SK-N-SH treated with all-trans-retinoic acid at 6 μM for 48 hours (cell line): Measurements from ENCODE around the gene LRRC63.

Source experiments
- ARNTL ChIP-seq: fragments of 450-650 bp; formaldehyde crosslinking; IDR thresholded peaks from 2 replicates; pipeline ENCODE4 v1.5.0; 2020; ENCODE audit warnings: low read depth, mild to moderate bottlenecking, moderate library complexity, borderline replicate concordance
- BACH2 ChIP-seq: fragments of 250-450 bp; sonication (Bioruptor Pico); IDR thresholded peaks from 2 replicates; pipeline ENCODE4 v1.9.0; 2021; ENCODE audit warnings: mild to moderate bottlenecking, borderline replicate concordance
- CSDC2 ChIP-seq: fragments of 250-450 bp; sonication (Bioruptor Pico); IDR thresholded peaks from 2 replicates; pipeline ENCODE4 v1.5.0; 2020; ENCODE audit warnings: mild to moderate bottlenecking, moderate library complexity
- GLIS3 ChIP-seq: fragments of 250-450 bp; sonication (Bioruptor Pico); IDR thresholded peaks from 2 replicates; pipeline ENCODE4 v1.5.0; 2020; ENCODE audit warnings: mild to moderate bottlenecking, moderate library complexity
- OSR1 ChIP-seq: fragments of 250-450 bp; sonication (Bioruptor Pico); IDR thresholded peaks from 2 replicates; pipeline ENCODE4 v1.8.0; 2022; ENCODE audit warnings: moderate library complexity, mild to moderate bottlenecking, inconsistent platforms
- PPARA ChIP-seq: fragments of 250-450 bp; sonication (Bioruptor Pico); IDR thresholded peaks from 2 replicates; pipeline ENCODE4 v1.5.0; 2020; ENCODE audit warnings: mild to moderate bottlenecking, borderline replicate concordance
- RARB ChIP-seq: fragments of 250-450 bp; sonication (Bioruptor Pico); IDR thresholded peaks from 2 replicates; pipeline ENCODE4 v1.8.0; 2021; ENCODE audit warnings: mild to moderate bottlenecking, moderate library complexity
- SNAI2 ChIP-seq: fragments of 250-450 bp; sonication (Bioruptor Pico); IDR thresholded peaks from 2 replicates; pipeline ENCODE4 v1.5.0; 2020; ENCODE audit warnings: mild to moderate bottlenecking, moderate library complexity
- ZFP3 ChIP-seq: fragments of 250-450 bp; sonication (Bioruptor Pico); IDR thresholded peaks from 2 replicates; pipeline ENCODE4 v1.5.0; 2020; ENCODE audit warnings: mild to moderate bottlenecking, moderate library complexity
- ZFP30 ChIP-seq: fragments of 450-650 bp; formaldehyde crosslinking; IDR thresholded peaks from 2 replicates; pipeline ENCODE4 v1.5.0; 2022; ENCODE audit warnings: mild to moderate bottlenecking, moderate library complexity
- ZNF70 ChIP-seq: fragments of 450-650 bp; formaldehyde crosslinking; IDR thresholded peaks from 2 replicates; pipeline ENCODE4 v1.5.0; 2020; ENCODE audit warnings: mild to moderate bottlenecking, moderate library complexity
- TF ChIP-seq, protein P1 (sequence below): fragments of 250-450 bp; sonication (Bioruptor Pico); IDR thresholded peaks from 2 replicates; pipeline ENCODE4 v1.8.0; 2021; ENCODE audit warnings: low read depth, mild to moderate bottlenecking, moderate library complexity, borderline replicate concordance
- TF ChIP-seq, protein P2 (sequence below): fragments of 250-450 bp; sonication (Bioruptor Pico); IDR thresholded peaks from 2 replicates; pipeline ENCODE4 v1.8.0; 2020; ENCODE audit warnings: mild to moderate bottlenecking, moderate library complexity, borderline replicate concordance
- TF ChIP-seq, protein P3 (sequence below): fragments of 250-450 bp; sonication (Bioruptor Pico); IDR thresholded peaks from 2 replicates; pipeline ENCODE4 v1.5.1; 2020; ENCODE audit warnings: low read depth, mild to moderate bottlenecking, moderate library complexity

DNA sequence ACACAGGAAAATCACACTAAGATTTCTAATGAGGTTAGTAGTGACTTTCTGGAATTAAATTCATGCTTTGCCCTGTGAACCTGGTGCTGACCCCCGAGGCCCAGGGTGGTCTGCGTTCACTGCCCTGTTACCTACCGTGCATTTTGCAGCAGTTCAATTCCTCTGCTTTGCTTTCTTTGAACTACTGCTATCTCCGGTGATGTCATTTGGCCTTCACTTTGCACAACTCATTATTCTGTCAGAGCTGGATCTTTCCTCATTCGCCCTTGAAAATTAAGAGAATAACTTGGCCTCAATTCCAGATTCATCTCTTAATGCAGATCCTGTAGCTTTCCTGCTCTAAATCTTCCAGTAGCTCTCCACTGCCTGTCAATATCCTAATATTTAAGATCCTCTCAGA is 8.8 kb upstream of the LRRC63 start:
- TF ChIP-seq PPARA (CRISPR knock-in tag) (no peak), RARB (CRISPR knock-in tag) (no peak), ZFP30 (CRISPR knock-in tag) (no peak), ZNF70 (CRISPR knock-in tag) (no peak), ZFP3 (CRISPR knock-in tag) (no peak), GLIS3 (CRISPR knock-in tag) (no peak), OSR1 (CRISPR knock-in tag) (no peak), SNAI2 (CRISPR knock-in tag) (no peak), CSDC2 (CRISPR knock-in tag) (no peak), ARNTL (CRISPR knock-in tag) (no peak), BACH2 (no peak)
- TF ChIP-seq, protein P1, sequence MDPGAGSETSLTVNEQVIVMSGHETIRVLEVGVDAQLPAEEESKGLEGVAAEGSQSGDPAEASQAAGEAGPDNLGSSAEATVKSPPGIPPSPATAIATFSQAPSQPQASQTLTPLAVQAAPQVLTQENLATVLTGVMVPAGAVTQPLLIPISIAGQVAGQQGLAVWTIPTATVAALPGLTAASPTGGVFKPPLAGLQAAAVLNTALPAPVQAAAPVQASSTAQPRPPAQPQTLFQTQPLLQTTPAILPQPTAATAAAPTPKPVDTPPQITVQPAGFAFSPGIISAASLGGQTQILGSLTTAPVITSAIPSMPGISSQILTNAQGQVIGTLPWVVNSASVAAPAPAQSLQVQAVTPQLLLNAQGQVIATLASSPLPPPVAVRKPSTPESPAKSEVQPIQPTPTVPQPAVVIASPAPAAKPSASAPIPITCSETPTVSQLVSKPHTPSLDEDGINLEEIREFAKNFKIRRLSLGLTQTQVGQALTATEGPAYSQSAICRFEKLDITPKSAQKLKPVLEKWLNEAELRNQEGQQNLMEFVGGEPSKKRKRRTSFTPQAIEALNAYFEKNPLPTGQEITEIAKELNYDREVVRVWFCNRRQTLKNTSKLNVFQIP (CRISPR knock-in tag), result no peak
- TF ChIP-seq, protein P2, sequence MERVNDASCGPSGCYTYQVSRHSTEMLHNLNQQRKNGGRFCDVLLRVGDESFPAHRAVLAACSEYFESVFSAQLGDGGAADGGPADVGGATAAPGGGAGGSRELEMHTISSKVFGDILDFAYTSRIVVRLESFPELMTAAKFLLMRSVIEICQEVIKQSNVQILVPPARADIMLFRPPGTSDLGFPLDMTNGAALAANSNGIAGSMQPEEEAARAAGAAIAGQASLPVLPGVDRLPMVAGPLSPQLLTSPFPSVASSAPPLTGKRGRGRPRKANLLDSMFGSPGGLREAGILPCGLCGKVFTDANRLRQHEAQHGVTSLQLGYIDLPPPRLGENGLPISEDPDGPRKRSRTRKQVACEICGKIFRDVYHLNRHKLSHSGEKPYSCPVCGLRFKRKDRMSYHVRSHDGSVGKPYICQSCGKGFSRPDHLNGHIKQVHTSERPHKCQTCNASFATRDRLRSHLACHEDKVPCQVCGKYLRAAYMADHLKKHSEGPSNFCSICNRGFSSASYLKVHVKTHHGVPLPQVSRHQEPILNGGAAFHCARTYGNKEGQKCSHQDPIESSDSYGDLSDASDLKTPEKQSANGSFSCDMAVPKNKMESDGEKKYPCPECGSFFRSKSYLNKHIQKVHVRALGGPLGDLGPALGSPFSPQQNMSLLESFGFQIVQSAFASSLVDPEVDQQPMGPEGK (CRISPR knock-in tag), result no peak
- TF ChIP-seq, protein P3, sequence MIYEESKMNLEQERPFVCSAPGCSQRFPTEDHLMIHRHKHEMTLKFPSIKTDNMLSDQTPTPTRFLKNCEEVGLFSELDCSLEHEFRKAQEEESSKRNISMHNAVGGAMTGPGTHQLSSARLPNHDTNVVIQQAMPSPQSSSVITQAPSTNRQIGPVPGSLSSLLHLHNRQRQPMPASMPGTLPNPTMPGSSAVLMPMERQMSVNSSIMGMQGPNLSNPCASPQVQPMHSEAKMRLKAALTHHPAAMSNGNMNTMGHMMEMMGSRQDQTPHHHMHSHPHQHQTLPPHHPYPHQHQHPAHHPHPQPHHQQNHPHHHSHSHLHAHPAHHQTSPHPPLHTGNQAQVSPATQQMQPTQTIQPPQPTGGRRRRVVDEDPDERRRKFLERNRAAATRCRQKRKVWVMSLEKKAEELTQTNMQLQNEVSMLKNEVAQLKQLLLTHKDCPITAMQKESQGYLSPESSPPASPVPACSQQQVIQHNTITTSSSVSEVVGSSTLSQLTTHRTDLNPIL, result no peak
